CD4-positive, alpha-beta T cell treated with Interleukin-17A for 1 hour (primary cell): ENCODE measurements around the gene OR4D2.

Experiments
- DNase-seq: peaks from one replicate; pipeline ENCODE4 v3.0.0-alpha.2; 2020

Gene OR4D2

DNA sequence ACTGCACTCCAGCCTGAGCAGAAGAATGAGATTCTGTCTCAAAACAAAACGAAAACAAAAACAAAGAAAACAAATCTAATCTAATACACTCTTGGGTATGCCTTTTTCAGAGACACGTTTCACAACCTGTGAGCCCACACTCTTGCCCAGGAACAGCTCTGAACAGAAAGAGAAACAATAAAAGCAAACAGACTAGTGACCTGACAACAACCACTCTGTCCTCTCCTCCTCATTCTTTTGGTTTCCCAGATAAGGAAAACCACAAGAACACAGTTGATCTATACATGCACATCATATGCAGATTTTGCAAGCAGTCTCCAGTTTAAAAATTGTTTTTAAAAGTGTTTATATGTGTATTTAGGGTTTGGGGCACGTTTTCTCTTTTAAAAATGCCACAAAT is 51.0 kb downstream of the OR4D2 start:
- peak; percentile 2 for DNase-seq

DNA sequence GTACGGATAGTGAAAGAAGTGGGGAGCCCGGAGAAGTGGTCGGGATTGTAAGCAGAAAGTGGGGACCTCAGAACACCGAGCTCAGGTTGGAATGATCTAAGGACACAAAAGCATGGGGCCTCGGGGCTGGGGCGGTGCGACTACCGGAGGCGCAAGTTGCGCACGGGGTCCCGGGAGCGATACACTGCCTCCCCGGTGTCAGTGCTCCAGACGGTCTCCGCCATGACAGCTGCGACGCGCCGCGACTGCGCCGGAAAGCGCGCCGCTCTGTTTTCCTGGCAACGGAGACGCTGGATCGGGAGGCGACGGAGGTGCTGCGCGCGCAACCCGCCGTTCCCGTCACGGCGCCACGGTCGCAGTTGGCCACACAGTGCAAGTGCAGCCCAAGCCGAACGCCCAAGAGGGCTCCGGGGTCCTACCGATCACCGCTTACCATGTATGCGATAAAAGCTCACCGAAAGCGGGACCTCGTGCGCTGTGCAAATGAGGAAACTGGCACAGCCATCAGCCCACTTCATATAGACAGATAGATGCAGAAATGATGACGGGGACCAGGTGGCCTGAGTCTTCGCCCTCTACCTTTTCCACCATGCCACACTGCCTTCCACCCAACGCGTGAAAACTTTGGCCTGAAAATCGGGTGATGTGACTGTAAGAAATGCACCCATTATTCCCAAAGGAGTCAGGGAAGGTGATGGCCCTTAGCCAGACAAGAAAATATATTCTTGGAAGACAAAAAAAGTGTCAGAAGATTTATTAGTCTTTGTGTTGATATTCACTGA is 52.4 kb downstream of the OR4D2 start, which contains the start of gene MKS1:
TSS of gene MKS1 (minus strand) at position 249 of the 782 bp plus-strand sequence. CDS start at position 224, 25 bp downstream.
- DNase-seq: peak; percentile 96

DNA sequence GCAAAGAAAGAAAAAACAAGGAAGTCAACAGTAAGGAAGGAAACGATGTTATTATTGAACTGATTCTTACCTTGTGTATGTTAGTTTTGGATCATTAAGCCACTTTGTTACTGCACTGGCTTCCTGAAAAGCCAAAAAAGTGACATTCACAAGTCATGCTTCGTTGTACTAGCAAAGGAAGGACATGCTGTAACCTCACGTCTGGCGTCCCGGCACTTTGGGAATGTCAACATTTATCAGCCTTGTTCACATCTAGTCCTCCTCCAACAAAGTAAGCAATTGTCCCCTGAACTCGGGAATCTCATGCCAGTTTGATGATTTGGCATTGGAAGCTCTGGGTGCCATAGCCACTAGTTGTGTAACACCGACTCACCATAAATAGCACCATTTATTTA is 53.0 kb downstream of the OR4D2 start:
- no peak for DNase-seq
